ENCODE data around the gene TIMM22. TPM values are rescaled to one million over a fixed set of nuclear protein-coding genes. Genes with fewer than 3 reads are reported as not detected.
"Not testable (repeated sequence)": the region's sequence is repeated elsewhere in the genome, so short reads cannot be mapped to it uniquely, and the experiment has no call there.

The TIMM22 gene
- polyA plus RNA-seq, 2 of the 4 experiments (the other 2 are of a cell fraction), result 15.8 to 21.3 TPM

DNA sequence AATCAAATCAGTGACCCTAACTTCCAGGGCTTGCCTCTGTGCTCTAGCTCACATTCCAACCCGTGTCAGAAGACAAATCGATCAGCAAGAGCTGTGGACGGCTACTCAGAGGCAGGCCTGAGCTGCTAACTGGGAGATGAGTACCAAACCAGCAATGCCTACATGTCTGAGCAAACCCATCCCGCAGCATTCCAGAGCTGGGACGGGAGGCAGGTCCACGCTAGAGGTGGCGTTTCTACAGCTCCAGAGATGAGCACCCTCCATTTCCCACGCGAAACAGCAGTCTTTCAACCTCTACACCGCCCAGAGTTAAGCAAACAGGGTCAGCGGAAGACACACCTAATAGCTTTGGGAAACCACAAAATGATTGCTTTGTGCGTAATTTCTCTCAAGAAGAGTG, 23.9 kb upstream of the TIMM22 start:
- Histone ChIP-seq H3K4me3 (no peak overlapping the region), H3K4me2 (no peak overlapping the region), H3K27ac (no peak overlapping the region), H3K4me1 (peaks cover 6% of the 10 kb centered on the region; the same call in 2 of the 3 replicates), H3K9me3 (no peaks in the 10 kb centered on the region)
- no peak for FAIRE-seq
- ChIA-PET POLR2A (no interaction called here), CTCF (interaction anchor here (0.7 to 14.3 kb wide), 10 partner anchors 8 to 178 kb away, joined by 3 to 428 read pairs (median 5); no protein-coding TSS in a partner anchor)
- WGBS (ENCODE audit: missing lambda C conversion rate), result 84% methylated on average over 12 of the region's 12 CpGs
- no peak for DNase-seq (ENCODE audit: low read depth in 1 of 2, low spot score in 1 of 2)
- ATAC-seq, result peak in 1 of 2 experiments; percentile 18; a peak in 2 of 6 replicates
- TF ChIP-seq POLR2AphosphoS2 (conservative IDR thresholded peaks at IDR 0.05; ENCODE audit: low read length), result no peak
- TF ChIP-seq TP53 (CRISPR knock-in tag; IDR thresholded peaks at IDR 0.05), result no peak
- TF ChIP-seq, protein P1, sequence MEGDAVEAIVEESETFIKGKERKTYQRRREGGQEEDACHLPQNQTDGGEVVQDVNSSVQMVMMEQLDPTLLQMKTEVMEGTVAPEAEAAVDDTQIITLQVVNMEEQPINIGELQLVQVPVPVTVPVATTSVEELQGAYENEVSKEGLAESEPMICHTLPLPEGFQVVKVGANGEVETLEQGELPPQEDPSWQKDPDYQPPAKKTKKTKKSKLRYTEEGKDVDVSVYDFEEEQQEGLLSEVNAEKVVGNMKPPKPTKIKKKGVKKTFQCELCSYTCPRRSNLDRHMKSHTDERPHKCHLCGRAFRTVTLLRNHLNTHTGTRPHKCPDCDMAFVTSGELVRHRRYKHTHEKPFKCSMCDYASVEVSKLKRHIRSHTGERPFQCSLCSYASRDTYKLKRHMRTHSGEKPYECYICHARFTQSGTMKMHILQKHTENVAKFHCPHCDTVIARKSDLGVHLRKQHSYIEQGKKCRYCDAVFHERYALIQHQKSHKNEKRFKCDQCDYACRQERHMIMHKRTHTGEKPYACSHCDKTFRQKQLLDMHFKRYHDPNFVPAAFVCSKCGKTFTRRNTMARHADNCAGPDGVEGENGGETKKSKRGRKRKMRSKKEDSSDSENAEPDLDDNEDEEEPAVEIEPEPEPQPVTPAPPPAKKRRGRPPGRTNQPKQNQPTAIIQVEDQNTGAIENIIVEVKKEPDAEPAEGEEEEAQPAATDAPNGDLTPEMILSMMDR (IDR thresholded peaks at IDR 0.05), result no peak
- TF ChIP-seq MAZ (IDR thresholded peaks at IDR 0.05; ENCODE audit: borderline replicate concordance, low read depth, low read length), result no peak
- no peak for TF ChIP-seq NFE2L2 (conservative IDR thresholded peaks at IDR 0.05; ENCODE audit: low read length)
- no peak for TF ChIP-seq HOXA7 (CRISPR knock-in tag; IDR thresholded peaks at IDR 0.05)
- TF ChIP-seq HEYL (CRISPR knock-in tag; IDR thresholded peaks at IDR 0.05), result no peak
- TF ChIP-seq USF2 (IDR thresholded peaks at IDR 0.05), result no peak
- TF ChIP-seq, protein P2, sequence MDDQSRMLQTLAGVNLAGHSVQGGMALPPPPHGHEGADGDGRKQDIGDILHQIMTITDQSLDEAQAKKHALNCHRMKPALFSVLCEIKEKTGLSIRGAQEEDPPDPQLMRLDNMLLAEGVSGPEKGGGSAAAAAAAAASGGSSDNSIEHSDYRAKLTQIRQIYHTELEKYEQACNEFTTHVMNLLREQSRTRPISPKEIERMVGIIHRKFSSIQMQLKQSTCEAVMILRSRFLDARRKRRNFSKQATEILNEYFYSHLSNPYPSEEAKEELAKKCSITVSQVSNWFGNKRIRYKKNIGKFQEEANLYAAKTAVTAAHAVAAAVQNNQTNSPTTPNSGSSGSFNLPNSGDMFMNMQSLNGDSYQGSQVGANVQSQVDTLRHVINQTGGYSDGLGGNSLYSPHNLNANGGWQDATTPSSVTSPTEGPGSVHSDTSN (IDR thresholded peaks at IDR 0.05), result no peak
- no peak for TF ChIP-seq EHF (CRISPR knock-in tag; IDR thresholded peaks at IDR 0.05)

GRCh38 chr17:974778-975177, 22.2 kb upstream of the TIMM22 start:
- ATAC-seq; POLR2A ChIA-PET; H3K9me3 ChIP-seq; H3K4me3 ChIP-seq; H3K4me2 ChIP-seq; H3K4me1 ChIP-seq; FAIRE-seq; H3K27ac ChIP-seq; DNase-seq (ENCODE audit: low read depth in 1 of 2, low spot score in 1 of 2): not testable (repeated sequence)
- CTCF ChIA-PET, result interaction anchor here (0.6 to 14.3 kb wide), 8 partner anchors 10 to 222 kb away, joined by 3 to 428 read pairs (median 4); no protein-coding TSS in a partner anchor
- WGBS (ENCODE audit: missing lambda C conversion rate), result 79% methylated on average over 2 of the region's 2 CpGs

DNA sequence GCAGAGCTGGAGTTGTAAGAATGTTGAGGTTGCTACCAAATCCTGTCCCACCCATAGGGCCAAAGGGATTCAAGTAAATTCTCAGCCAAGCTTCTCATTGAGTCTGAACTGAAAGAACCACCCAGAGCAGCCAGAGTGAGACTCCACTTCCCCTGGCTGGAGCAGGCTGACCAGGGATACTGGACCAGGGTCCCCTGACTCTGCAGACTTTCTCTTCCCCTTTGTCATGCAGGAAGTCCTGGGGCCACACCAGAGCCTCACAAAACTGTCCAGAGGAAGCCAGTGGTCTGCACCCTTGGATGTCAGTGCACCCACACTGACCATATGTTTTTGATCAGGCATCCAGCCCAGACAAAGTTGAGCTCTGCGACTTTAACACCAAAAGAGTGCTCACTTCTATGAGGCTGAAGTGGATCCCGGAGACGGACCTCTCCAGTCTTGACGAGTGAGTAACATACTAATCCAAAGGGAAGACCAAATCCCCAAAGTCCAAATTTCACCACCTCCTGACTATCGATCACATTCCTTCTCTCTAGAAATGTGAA, 21.5 kb upstream of the TIMM22 start:
- H3K27ac ChIP-seq, result 0 out of 6 replicates have a peak overlapping the region, but pooled peaks of 1 of the 2 experiments have one; percentile 12
- no peaks in the 10 kb centered on the region for H3K9me3 ChIP-seq
- DNase-seq (ENCODE audit: low read depth in 1 of 2, low spot score in 1 of 2) (no peak), ATAC-seq (no peak), FAIRE-seq (no peak)
- TF ChIP-seq CBX8 (IDR thresholded peaks at IDR 0.05) (no peak), TFCP2L1 (CRISPR knock-in tag; IDR thresholded peaks at IDR 0.05) (no peak), SMC3 (IDR thresholded peaks at IDR 0.05) (no peak), ZFP36 (IDR thresholded peaks at IDR 0.05; ENCODE audit: borderline replicate concordance, partially characterized antibody) (no peak), ESRRA (IDR thresholded peaks at IDR 0.05; ENCODE audit: borderline replicate concordance, low read length) (no peak), RFX5 (IDR thresholded peaks at IDR 0.05) (no peak)
- TF ChIP-seq, protein P3, sequence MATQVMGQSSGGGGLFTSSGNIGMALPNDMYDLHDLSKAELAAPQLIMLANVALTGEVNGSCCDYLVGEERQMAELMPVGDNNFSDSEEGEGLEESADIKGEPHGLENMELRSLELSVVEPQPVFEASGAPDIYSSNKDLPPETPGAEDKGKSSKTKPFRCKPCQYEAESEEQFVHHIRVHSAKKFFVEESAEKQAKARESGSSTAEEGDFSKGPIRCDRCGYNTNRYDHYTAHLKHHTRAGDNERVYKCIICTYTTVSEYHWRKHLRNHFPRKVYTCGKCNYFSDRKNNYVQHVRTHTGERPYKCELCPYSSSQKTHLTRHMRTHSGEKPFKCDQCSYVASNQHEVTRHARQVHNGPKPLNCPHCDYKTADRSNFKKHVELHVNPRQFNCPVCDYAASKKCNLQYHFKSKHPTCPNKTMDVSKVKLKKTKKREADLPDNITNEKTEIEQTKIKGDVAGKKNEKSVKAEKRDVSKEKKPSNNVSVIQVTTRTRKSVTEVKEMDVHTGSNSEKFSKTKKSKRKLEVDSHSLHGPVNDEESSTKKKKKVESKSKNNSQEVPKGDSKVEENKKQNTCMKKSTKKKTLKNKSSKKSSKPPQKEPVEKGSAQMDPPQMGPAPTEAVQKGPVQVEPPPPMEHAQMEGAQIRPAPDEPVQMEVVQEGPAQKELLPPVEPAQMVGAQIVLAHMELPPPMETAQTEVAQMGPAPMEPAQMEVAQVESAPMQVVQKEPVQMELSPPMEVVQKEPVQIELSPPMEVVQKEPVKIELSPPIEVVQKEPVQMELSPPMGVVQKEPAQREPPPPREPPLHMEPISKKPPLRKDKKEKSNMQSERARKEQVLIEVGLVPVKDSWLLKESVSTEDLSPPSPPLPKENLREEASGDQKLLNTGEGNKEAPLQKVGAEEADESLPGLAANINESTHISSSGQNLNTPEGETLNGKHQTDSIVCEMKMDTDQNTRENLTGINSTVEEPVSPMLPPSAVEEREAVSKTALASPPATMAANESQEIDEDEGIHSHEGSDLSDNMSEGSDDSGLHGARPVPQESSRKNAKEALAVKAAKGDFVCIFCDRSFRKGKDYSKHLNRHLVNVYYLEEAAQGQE (IDR thresholded peaks at IDR 0.05), result no peak
- H3K4me1 ChIP-seq, result peaks cover 13% of the 10 kb centered on the region; the same call in 2 of the 3 replicates
- WGBS (ENCODE audit: missing lambda C conversion rate), result 88% methylated on average over 5 of the region's 5 CpGs
- ChIA-PET CTCF (interaction anchor here (0.6 to 14.3 kb wide), 10 partner anchors 8 to 223 kb away, joined by 3 to 428 read pairs (median 4); partner anchors contain the start of gene TIMM22), POLR2A (no interaction called here)
- no peak overlapping the region for H3K4me3 ChIP-seq
- H3K4me2 ChIP-seq, result no peak overlapping the region
